Activated CD4-positive, alpha-beta T cell treated with anti-CD3 and anti-CD28 coated beads, Interleukin-2, amount 50 U/mL, for 1 hour (primary cell): ENCODE data around the gene TNFAIP8.

Experiments
- DNase-seq: peaks from one replicate; pipeline ENCODE4 v3.0.0-alpha.2; 2020

TNFAIP8 gene

DNA sequence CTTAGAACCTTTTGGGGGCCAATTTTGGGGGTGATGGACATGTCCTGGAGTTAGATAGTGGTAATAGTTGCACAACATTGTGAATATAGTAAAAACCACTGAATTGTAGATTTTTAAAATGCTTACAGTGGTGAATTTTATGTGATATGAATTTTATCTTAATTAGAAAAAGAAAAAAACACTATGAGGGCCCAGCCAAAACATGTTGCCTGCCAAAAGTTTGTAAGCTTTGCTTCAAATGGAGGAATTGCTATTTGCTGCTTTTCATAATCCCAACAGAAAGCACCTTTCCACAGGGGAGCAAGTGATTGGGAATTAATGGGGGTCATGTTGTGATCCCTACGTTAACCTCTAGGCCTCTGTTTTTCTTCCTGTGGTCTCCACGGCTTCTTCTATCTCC lies 19.1 kb downstream of the TNFAIP8 start:
- no peak for DNase-seq

GRCh38 chr5:119377066-119377465 lies 21.2 kb downstream of the TNFAIP8 start:
- no peak for DNase-seq

DNA sequence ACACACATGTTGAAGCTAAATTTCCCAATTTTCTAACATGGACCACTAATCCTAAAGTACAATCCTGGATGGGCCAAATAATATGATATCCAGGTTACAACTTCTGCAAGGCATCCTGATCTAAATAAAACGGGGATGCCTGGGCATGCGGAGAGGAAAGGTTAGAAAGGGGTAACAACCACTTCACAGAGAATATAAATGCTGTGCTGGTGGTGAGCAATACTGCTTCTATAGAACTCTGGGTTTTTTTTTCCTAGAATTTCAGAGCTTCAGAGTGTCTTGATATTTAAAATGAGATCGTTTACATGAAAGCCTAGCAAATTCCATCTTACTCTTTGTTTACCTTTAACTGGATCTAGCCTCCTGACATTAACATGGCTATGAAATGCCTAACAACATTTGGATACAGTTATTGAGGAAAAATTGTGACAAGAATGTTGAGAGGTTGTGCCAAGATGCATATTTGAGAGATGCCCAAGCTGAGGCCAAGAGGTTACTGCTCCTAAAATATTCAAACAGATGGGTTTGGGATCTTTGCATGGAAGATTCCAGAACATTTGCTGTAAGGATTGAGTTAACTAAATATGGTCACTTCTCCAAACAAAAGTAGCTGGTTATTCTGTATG lies 22.4 kb downstream of the TNFAIP8 start:
- DNase-seq = no peak

DNA sequence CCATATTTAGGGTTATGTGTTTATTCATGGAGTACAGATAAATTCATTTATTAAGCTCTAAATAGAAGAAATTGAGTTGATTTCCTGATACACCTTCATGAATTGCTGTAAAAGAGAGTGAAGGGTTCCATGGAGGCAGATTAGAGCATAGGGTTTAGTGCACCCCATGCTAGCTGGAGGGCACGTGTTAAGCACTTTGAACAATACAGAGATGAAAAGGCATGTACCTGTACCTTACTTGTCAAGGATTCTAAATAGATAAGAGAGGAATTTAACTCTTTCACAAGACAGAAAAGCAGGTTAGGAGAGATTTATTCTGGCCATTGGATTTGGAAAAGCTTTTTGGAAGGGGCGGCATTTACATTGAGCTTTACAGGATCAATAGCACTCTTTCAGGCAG lies 23.3 kb downstream of the TNFAIP8 start:
- no peak for DNase-seq

DNA sequence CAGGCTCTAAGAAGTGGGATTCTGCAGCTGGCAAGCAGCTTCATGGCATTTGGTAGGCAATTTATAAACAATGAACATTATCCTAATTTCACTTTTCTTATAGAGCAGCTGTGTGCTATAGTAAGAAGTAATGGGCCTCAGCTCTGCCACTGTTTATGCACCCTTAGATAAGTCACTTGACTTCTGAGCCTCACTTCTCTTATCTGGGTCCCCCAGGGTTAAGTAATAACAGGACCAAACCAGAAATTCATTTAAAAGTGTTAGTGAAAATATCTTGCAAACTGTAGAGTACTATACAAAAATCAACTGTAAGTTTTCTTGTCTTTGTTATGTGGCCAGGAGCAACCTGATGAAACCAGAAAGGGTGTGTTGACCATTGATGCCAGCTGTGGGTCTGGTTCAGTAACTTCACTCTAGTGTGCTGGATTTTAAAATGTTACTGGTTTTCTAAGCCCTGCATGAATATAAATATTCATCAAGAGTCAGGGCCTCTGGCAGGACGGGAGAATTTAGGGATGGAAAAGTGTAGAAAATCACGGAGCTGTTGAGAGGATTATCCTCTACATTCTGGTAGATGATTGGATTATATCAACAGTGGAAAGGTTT lies 24.2 kb downstream of the TNFAIP8 start:
- no peak for DNase-seq

DNA sequence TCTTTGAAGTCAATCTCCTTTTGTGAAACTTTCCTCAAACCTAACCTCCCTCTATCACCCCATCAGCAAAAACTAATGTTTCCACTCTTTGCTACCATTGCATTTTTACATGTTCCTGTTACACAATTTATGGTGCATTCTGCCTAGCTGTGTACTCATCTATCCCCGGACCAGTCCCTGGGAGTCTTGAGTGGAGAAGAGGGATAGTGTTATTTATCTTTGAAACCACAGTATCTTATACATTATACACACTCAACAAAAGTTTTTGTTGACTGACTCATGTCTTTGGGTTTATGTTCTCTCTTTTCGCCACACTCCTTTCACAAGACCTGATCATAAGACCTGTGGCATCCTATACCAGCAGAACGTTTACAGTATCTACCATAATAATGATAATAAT lies 26.4 kb downstream of the TNFAIP8 start:
- no peak for DNase-seq

DNA sequence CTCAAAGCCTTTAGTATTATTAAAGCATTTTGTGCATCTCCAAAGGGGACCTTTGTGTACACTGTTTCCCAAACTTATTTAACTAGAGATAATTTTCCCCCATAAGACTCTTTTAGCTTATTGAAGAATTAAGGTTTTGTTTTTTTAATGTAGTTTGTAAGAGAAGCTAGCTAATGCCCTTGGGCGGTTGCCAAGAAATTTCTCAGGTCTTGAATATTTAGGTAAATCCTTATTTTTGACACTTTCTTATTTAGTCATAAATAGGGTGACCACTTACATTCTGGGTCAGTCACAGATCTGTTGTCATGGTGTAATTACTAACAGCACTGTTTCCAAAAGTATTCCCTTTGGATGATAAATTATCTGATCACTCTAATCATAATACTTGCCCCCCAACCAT lies 27.2 kb downstream of the TNFAIP8 start:
- DNase-seq = no peak

- no peak for DNase-seq
Measured at GRCh38 chr5:119385136-119385535, 29.3 kb downstream of the TNFAIP8 start.

DNA sequence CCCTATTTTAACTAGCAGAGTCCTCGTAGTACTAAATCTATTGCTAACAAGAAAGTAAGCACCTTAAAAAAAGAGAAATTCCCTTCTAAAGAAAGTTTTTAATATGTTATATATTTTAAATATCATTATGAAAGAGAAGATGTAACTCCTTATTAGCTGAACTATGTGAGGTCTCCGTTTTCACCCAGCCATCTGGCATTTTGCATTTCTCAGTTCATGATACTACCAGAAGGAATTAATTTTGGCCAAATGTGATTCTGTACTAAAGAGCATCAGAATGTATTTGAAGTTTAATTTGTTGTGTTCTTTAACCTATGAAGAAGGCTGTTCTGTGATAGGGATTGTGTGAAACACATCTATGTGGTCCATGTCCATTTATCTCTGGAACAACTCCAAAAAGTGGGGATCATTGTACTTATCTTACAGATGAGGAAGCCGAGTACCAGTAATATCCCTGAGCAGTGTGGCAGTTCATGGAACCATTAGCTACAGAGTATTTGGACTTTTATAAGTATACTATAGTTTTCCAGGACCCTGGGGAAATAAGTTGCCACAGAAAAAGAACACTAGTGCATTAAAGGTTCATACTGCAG lies 29.8 kb downstream of the TNFAIP8 start:
- DNase-seq = no peak

GRCh38 chr5:119386596-119387344 lies 31.0 kb downstream of the TNFAIP8 start:
- DNase-seq = no peak

DNA sequence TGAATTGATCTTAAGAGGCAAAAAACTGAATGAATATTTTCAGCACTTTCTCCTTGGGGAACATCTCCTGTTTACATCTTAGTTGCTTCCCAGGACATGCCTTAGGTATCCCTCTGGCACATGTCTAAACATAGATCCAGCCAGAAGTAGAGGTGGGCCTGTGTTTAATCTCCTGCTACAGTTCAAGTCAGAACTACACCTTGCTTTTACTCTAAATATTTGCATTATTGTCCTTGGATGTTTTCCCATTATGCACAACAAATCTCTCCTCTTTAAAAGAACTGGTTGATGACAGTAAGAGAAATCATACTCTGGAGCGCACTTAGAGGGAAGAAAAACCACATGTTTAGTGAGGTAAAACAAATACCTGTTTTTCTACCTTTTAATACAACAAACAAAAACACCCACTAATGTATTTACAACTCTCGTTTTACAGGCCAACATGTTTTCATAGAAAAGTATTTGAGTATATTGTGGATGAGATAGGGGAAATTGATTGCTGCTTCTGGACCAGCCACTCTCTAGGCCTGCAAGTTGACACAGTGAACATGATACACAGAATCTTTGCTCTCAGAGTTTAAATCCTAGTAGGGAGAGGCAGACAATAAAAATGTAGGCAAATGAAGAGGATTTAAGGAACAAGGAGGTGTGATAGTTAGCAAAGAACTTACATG lies 32.3 kb downstream of the TNFAIP8 start:
- DNase-seq = no peak

- DNase-seq = no peak
Measured at GRCh38 chr5:119388619-119389190, 32.9 kb downstream of the TNFAIP8 start.

GRCh38 chr5:119389288-119390030 lies 33.6 kb downstream of the TNFAIP8 start:
- no peak for DNase-seq

GRCh38 chr5:119390404-119390803 lies 34.6 kb downstream of the TNFAIP8 start:
- no peak for DNase-seq

DNA sequence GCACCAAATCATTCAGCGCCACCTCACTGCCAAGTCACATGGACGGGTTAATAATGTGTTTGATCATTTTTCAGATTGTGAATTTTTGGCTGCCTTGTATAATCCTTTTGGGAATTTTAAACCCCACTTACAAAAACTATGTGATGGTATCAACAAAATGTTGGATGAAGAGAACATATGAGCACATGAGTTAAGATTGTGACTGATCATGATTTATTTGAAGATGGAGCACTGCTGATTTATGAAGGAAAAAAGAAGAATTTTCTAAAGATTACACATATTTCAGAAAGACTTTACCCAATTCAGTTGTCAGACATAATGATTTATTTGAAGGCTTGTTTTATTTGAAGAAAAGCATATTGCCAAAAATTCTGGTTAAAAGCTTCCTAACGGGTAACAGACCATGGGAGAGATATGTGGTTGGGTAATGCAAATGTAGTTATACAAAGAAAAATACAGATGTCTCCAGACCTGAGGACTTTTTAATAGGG lies 37.4 kb downstream of the TNFAIP8 start:
- DNase-seq = no peak

DNA sequence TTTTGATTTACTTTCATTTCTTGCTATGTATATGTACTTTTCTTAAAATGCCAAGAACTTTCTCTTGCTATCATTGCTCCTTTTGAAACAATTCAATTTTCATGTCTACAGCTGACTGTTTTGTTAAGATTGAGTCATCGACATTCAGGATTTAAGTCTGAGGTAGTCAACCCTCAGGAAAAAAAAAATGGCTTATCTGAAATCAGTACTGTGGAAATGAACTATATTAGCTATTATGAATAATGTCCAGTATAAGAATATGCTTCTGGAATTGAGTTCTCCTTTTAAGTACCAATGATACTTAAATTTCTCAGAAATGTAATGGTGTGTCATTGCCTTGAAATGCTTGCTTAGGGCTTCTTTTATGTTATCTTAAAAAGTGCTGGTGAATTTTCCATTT lies 37.9 kb downstream of the TNFAIP8 start:
- DNase-seq = no peak

DNA sequence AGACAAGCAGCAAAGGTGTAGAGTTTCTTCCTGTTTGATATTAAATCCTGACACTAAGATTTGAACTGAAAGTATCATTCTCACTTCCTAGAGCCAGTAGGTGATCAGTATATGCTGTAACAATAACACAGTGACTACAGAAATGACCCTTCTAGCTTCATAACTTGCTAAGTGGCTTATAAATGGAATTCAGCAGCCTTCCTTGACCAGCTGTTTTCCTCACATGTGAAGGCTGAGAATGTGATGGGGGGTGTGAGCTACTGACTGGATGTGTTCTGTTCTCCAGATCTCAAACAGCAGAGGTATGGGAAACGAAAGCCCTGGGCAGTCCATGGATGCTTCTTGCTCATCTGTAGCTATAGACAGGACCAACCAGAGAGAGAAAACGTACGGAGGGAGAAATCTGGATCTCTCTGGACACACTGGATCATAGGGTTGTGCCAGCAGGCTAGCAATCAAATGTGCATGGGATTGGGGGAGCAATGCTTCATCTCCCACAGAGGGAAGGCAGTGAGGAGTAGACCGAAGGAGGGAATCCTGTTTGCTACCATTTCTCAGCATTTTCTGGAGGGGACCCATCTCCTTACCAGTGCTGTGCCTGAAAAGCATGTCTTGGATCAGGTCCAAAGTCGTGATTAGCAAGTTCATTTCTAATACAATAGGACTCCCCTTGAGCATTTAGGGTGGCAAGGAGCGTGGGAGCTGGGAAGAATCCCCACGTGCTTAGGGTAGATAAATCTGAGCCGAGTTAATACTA lies 39.4 kb downstream of the TNFAIP8 start:
- no peak for DNase-seq

DNA sequence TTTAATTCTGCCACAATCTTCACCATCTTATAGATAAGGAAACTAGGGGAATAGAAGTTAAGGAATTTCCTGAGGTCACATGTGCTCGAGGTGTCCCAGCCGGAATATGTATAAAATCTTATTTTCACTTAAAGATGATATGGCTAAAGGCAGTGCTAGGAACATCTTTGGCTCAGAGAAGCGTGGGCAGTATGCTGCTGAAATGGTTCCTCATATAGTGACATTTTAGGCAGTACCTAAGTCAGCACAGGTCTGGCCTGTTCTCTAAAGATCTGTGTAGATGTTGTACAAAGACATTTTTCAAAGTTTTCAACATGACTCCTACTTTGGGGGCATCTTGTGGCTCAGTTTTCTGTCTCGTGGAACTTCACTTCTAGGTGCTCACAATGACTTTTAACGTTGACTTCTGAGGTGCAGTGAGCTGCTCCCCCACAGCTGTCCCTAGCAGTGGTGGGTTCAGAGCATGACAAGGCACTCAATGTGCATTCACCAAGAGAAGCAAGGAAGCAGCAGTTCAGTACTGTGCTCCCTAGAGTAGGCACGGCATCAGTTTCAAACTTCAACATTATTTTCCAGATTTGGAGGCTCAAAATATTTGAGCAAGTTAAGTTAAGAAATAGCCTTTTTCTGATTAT lies 40.3 kb downstream of the TNFAIP8 start:
- no peak for DNase-seq

- no peak for DNase-seq
Measured at GRCh38 chr5:119397518-119398380, 41.9 kb downstream of the TNFAIP8 start.
